Tibial artery (tissue), 4 donors: ENCODE data around the gene EXOSC3.
"Not testable (repeated sequence)": the region's sequence is repeated elsewhere in the genome, so short reads cannot be mapped to it uniquely, and the experiment has no call there.

ENCODE experiments used
- DNase-seq, 2 donors: peaks; one replicate each; pipeline ENCODE4 v3.0.0-alpha.2; 2019
- H3K27ac ChIP-seq, 2 donors: fragments of 200-600 bp; sonication (generic) in 1 of 2; 1 replicate in 1 of 2; 2 replicates in 1 of 2; pipeline ENCODE4 v1.5.1; 2018 to 2019; ENCODE audit warnings: mild to moderate bottlenecking in 1 of 2
- H3K27me3 ChIP-seq, 2 donors: fragments of 200-600 bp; sonication (generic) in 1 of 2; one replicate each; pipeline versions ENCODE4 v1.5.1 to v1.6.0; 2016 to 2019
- H3K36me3 ChIP-seq, 3 donors: fragments of 200-600 bp; sonication (generic) in 2 of 3; one replicate each; pipeline ENCODE4 v1.5.1; 2016 to 2019; ENCODE audit warnings: mild to moderate bottlenecking in 2 of 3
- H3K4me1 ChIP-seq, 4 donors: fragments of 200-600 bp; sonication (generic) in 2 of 4; 1 replicate in 3 of 4; 2 replicates in 1 of 4; pipeline ENCODE4 v1.5.1; 2016 to 2019
- H3K4me3 ChIP-seq, 2 donors: fragments of 200-600 bp; sonication (generic) in 1 of 2; 1 replicate in 1 of 2; 2 replicates in 1 of 2; pipeline ENCODE4 v1.5.1; 2018 to 2019; ENCODE audit warnings: mild to moderate bottlenecking in 2 of 2
- H3K9me3 ChIP-seq, 3 donors: fragments of 200-600 bp; sonication (generic) in 1 of 3; one replicate each; pipeline ENCODE4 v1.5.1; 2016 to 2019
- CTCF ChIP-seq, 2 experiments: fragments of 200-600 bp in 1 of 2; fragments of 450-650 bp in 1 of 2; IDR thresholded peaks; one replicate each; pipeline ENCODE4 v1.5.1; 2017 to 2019; ENCODE audit warnings: antibody characterized with exemption in 2 of 2, mild to moderate bottlenecking in 1 of 2, moderate library complexity in 1 of 2
- intact Hi-C: fragments of 100-400 bp; cut with DNase I; formaldehyde crosslinking; loops from one replicate; pipeline ENCODE4 v1.15.0; 2023; ENCODE audit warnings: low total_unique reads

EXOSC3 gene

DNA sequence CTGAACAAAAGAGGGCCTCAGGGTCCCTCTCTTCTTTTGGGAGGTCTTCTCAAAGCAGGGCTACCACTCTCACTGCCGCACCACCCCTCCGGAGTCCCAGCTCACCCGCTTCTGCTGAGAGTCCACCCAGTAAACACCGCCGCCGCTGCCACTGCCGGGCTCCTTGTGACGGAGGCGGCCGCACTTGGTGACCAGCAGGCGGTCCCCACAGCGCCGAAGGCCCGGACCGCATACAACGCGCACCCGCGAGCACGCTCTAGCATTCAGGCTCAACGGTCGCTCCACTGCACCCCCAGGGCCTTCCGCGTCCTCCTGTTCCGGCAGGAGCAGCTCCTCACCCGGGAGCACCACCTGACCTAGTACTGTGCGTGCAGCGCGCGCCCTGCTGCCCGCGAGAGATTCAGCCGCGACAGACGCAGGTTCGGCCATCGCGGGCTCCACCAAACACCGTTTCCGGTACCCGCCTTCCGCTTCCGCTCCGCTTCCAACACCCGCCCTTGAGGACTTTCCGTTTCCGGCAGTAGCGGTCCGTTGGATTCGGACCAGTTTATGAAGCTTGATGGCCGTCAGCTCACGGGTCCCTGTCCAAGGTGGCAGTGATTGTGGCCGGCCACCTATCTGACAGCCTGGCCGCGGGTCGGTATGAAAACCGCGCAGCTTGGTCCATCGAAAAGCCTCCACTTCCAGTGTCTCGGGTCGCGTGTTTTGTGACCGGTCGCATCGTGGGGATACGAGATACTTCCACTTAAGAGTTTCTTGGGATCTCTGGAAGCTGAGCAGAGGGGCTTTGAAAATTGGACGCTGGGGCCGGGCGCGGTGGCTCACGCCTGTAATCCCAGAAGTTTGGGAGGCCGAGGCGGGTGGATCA lies at the start of gene EXOSC3:
Gene EXOSC3, minus strand, starts transcription at position 449 of the 868 bp plus-strand sequence. Its CDS starts 20 bp downstream, at position 429.
- intact Hi-C loops: loop anchor here (10.0 kb wide), 1 partner anchor 200 kb away; no protein-coding TSS in a partner anchor
- Histone ChIP-seq H3K27me3 (peaks cover 0 to 4% of the 10 kb centered on the region in 2 donors), H3K9me3 (no peaks in the 10 kb centered on the region), H3K27ac (peak within 1 kb of the TSS; percentile 80 to 84), H3K4me1 (peaks cover 0 to 28% (median 16%) of the 10 kb centered on the region in 4 donors), H3K36me3 (peaks cover 20 to 36% (median 32%) of the 10 kb centered on the region in 3 donors), H3K4me3 (peak within 1 kb of the TSS; percentile 74 to 98)
- TF ChIP-seq CTCF (IDR thresholded peaks at IDR 0.05): no peak
- DNase-seq: peak; percentile 85 to 92

DNA sequence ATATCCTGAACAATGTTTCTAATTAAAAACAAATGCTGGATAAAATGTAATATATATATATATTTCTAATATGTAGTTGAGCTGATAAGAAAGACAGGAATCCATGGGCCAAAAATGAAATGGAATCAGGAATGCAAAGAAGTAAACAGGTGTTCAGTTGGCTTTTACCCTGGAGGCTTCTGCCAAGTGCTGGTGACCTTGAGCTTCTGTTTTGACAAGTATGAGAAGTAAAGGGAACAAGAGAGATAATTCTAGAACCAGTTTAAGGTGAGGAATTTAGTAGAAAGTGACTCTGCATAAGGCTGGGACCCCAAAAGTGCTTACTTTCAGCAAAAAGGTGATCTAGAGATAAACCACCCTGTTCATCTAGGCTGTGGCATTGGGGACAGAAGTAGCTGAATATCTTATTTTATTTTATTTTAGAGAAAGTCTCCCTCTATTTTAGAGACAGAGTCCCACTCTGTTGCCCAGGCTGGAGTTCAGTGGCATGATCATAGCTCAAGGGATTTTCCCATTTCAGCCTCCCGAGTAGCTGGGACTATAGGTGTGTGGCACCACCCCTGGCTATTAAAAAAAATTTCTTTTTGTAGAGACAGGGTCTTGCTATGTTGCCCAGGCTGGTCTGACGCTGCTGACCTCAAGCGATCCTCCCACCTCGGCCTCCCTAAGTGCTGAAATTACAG lies 42.8 kb upstream of the EXOSC3 start:
- Histone ChIP-seq H3K27me3 (no peaks in the 10 kb centered on the region), H3K27ac (no peak overlapping the region), H3K36me3 (peaks cover 6 to 54% (median 27%) of the 10 kb centered on the region in 3 donors), H3K4me1 (no peaks in the 10 kb centered on the region), H3K4me3 (no peak overlapping the region), H3K9me3 (no peaks in the 10 kb centered on the region)
- intact Hi-C loops: no loop called here
- TF ChIP-seq CTCF (IDR thresholded peaks at IDR 0.05): no peak
- DNase-seq: no peak

GRCh38 chr9:37825174-37825573 lies 40.3 kb upstream of the EXOSC3 start:
- not testable (repeated sequence) for H3K27ac ChIP-seq
- H3K36me3 ChIP-seq: peaks cover 17 to 56% (median 31%) of the 10 kb centered on the region in 3 donors

DNA sequence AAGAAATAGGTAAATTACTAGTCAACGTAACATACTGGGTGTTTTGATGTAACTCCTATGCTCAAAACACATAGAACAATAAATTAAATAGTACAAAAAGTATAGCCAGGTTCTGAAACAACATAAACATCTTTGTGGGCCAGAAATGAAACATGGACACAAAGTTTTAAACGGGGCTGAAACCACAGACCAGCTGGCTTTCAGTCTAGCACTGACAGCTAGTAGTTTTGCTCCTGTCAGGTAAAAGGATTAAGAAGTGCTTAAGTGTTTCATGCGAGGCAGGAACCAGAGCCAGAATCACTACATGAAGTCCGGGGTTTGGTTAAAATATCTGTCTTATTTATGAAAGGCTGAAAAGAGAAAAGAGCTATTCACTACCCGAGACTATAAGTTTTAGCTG lies 35.3 kb upstream of the EXOSC3 start:
- Histone ChIP-seq H3K9me3 (no peaks in the 10 kb centered on the region), H3K4me1 (no peaks in the 10 kb centered on the region), H3K27ac (no peak overlapping the region), H3K4me3 (no peak overlapping the region), H3K27me3 (no peaks in the 10 kb centered on the region), H3K36me3 (peaks cover 11 to 16% (median 13%) of the 10 kb centered on the region in 3 donors)
- no peak for TF ChIP-seq CTCF (IDR thresholded peaks at IDR 0.05)
- no peak for DNase-seq
- intact Hi-C loops: no loop called here

More at GRCh38 chr9:37825174-37825573, 40.3 kb upstream of the EXOSC3 start:
- H3K27me3 ChIP-seq, intact Hi-C loops, H3K4me1 ChIP-seq, DNase-seq, H3K9me3 ChIP-seq, H3K4me3 ChIP-seq: not testable (repeated sequence)

DNA sequence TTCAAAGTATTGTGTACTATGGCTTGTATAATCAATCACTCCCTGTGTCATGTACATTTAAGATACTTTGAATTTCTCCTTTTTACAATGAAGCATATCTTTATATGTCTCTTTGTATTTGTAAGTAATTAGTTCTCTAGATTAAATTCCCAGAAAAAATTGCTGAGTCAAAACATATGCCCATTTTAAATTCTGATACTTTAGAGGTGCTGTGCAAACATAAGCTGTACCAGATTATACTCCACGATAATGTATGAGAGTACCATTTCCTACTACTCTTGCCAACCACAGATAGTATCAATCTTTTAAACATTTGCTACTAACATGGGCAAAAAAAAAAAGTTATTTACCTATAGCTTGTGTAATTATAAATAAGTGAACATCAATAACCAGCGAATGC lies 34.0 kb upstream of the EXOSC3 start:
- intact Hi-C loops: no loop called here
- H3K4me1 ChIP-seq: no peaks in the 10 kb centered on the region
- H3K4me3 ChIP-seq: no peak overlapping the region
- no peak for TF ChIP-seq CTCF (IDR thresholded peaks at IDR 0.05)
- no peaks in the 10 kb centered on the region for H3K27me3 ChIP-seq
- no peaks in the 10 kb centered on the region for H3K9me3 ChIP-seq
- H3K27ac ChIP-seq: no peak overlapping the region
- DNase-seq: no peak
- peaks cover 10 to 11% (median 11%) of the 10 kb centered on the region in 3 donors for H3K36me3 ChIP-seq
